ENCODE data around the gene SPARCL1.
A peak's percentile ranks its signal among the peaks of the same experiment; 100 is the strongest.
"Not testable (repeated sequence)": the region's sequence is repeated elsewhere in the genome, so short reads cannot be mapped to it uniquely, and the experiment has no call there.

The SPARCL1 gene

DNA sequence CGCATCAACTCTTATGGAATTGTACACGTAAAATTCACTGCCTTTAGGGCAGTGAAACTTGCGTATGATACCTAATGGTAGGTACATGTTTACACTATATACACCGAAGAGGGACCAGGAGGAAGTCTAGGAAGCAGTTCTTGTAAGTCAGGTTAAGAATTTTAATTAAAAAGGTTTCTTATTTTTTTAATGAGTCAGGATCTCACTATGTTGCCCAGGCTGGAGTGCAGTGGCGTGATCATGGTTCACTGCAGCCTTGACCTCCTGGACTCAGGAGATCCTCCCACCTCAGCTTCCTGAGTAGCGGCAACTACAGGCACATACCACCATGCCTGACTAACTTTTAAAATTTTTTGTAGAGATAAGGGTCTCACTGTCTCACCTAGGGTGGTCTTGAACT is 100.2 kb downstream of the SPARCL1 start:
- no peak for DNase-seq (ENCODE audit: low read depth)
- TF ChIP-seq, protein P1, sequence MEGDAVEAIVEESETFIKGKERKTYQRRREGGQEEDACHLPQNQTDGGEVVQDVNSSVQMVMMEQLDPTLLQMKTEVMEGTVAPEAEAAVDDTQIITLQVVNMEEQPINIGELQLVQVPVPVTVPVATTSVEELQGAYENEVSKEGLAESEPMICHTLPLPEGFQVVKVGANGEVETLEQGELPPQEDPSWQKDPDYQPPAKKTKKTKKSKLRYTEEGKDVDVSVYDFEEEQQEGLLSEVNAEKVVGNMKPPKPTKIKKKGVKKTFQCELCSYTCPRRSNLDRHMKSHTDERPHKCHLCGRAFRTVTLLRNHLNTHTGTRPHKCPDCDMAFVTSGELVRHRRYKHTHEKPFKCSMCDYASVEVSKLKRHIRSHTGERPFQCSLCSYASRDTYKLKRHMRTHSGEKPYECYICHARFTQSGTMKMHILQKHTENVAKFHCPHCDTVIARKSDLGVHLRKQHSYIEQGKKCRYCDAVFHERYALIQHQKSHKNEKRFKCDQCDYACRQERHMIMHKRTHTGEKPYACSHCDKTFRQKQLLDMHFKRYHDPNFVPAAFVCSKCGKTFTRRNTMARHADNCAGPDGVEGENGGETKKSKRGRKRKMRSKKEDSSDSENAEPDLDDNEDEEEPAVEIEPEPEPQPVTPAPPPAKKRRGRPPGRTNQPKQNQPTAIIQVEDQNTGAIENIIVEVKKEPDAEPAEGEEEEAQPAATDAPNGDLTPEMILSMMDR (conservative IDR thresholded peaks at IDR 0.05; ENCODE audit: low read depth, low read length), result no peak
- no peak overlapping the region for H3K4me3 ChIP-seq (ENCODE audit: low read length)

DNA sequence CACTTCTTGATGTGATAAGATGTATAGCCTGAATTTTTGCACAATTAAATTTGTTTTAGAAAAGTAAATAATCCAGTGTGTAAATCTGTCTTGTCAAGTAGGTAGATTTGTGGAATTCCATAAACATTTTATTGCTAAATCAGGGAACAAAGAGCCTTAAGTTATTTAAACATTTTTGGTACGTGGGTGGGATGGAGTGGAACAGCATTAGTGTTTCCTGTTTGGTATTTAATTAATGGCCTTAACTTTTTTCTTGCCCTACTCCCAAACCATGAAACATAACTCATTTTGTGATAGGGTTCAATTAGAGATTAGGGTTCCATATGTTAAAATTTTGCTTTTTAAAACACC is 101.7 kb downstream of the SPARCL1 start:
- H3K4me3 ChIP-seq (ENCODE audit: low read length), result no peak overlapping the region
- TF ChIP-seq, protein P1 (conservative IDR thresholded peaks at IDR 0.05; ENCODE audit: low read depth, low read length), result no peak
- peak; percentile 34 for DNase-seq (ENCODE audit: low read depth)

- H3K4me3 ChIP-seq (ENCODE audit: low read length), result no peak overlapping the region
- TF ChIP-seq, protein P1 (conservative IDR thresholded peaks at IDR 0.05; ENCODE audit: low read depth, low read length), result no peak
- DNase-seq (ENCODE audit: low read depth), result no peak
Measured at GRCh38 chr4:87426865-87427517, 102.2 kb downstream of the SPARCL1 start.

GRCh38 chr4:87425711-87426110 is 103.5 kb downstream of the SPARCL1 start:
- DNase-seq (ENCODE audit: low read depth), result no peak
- TF ChIP-seq, protein P1 (conservative IDR thresholded peaks at IDR 0.05; ENCODE audit: low read depth, low read length), result no peak
- no peak overlapping the region for H3K4me3 ChIP-seq (ENCODE audit: low read length)

- not testable (repeated sequence) for DNase-seq (ENCODE audit: low read depth)
- H3K4me3 ChIP-seq (ENCODE audit: low read length), result peak overlapping the region; percentile 81
Measured at GRCh38 chr4:87424099-87424543, 105.1 kb downstream of the SPARCL1 start.

Measured in retinal pigment epithelial cell (primary cell).